NB4 (cell line): ENCODE data around the gene OPCML.

Experiments used
- MYC ChIP-seq: IDR thresholded peaks from 2 replicates; pipeline ENCODE4 v1.6.1; 2011; ENCODE audit warnings: low read depth, low read length
- POLR2A ChIP-seq: IDR thresholded peaks from 2 replicates; pipeline ENCODE4 v1.6.1; 2011; ENCODE audit warnings: mild to moderate bottlenecking; ENCODE audit not compliant: insufficient read length; ENCODE audit errors: extremely low read depth
- TF ChIP-seq, protein P1 (sequence below): IDR thresholded peaks from one replicate; pipeline ENCODE4 v1.5.1; 2012; ENCODE audit warnings: low read depth, low read length
- TF ChIP-seq, protein P2 (sequence below): IDR thresholded peaks from 2 replicates; pipeline ENCODE4 v1.6.1; 2011; ENCODE audit warnings: low read depth, low read length

DNA sequence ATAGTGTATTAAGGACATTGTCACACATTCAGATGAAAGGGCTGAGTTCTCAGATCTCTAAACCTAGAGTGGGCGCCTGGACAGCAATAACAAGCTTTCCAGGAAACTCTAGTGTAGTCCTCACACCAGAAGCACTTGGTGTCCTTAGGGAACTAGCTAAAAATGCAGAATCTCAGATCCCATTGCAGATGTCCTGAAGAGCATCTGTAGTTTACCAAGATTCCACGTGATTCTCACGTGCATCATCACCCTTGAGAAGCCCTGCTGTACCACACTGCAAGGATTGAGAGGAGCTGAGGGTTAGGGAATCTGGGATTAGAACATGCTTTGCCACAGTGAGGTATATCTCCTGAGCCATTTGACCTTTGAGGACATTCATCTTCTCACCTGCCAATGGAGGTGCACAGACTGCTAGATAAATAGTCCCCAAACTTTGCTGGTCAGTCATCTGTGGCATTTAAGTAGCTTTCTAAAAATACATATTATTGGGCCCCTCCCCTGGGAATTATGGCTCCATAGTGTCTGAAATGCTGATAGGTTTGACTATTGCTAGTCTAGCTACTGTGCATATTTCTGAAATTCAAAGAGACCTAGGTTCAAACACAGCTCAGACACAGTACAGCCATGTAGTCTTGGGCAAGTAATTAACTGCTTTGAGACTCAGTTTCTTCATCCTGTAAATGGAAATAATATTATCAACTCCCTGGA lies 1068.9 kb downstream of the OPCML start:
- TF ChIP-seq POLR2A (no peak), MYC (no peak)
- TF ChIP-seq, protein P1, sequence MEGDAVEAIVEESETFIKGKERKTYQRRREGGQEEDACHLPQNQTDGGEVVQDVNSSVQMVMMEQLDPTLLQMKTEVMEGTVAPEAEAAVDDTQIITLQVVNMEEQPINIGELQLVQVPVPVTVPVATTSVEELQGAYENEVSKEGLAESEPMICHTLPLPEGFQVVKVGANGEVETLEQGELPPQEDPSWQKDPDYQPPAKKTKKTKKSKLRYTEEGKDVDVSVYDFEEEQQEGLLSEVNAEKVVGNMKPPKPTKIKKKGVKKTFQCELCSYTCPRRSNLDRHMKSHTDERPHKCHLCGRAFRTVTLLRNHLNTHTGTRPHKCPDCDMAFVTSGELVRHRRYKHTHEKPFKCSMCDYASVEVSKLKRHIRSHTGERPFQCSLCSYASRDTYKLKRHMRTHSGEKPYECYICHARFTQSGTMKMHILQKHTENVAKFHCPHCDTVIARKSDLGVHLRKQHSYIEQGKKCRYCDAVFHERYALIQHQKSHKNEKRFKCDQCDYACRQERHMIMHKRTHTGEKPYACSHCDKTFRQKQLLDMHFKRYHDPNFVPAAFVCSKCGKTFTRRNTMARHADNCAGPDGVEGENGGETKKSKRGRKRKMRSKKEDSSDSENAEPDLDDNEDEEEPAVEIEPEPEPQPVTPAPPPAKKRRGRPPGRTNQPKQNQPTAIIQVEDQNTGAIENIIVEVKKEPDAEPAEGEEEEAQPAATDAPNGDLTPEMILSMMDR, result no peak
- TF ChIP-seq, protein P2, sequence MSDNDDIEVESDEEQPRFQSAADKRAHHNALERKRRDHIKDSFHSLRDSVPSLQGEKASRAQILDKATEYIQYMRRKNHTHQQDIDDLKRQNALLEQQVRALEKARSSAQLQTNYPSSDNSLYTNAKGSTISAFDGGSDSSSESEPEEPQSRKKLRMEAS, result no peak
